Ovary (tissue), 9 donors: ENCODE data around the gene DOCK1. TPM values are rescaled to one million over a fixed set of nuclear protein-coding genes. Genes with fewer than 3 reads are reported as not detected.

ENCODE experiments used
- DNase-seq, 5 donors: peaks; one replicate each; pipeline ENCODE4 v3.0.0-alpha.2; 2019 to 2020
- H3K27ac ChIP-seq, 2 donors: fragments of 200-600 bp; one replicate each; pipeline versions ENCODE4 v1.5.1 to v1.8.0; 2019 to 2022
- H3K27me3 ChIP-seq: fragments of 200-600 bp; one replicate; pipeline ENCODE4 v1.8.0; 2022
- H3K36me3 ChIP-seq: fragments of 200-600 bp; sonication (generic); one replicate; pipeline ENCODE4 v1.5.1; 2019
- H3K4me1 ChIP-seq: one replicate; pipeline ENCODE4 v1.8.1; 2013; ENCODE audit warnings: mild to moderate bottlenecking, moderate library complexity; ENCODE audit not compliant: insufficient read depth
- H3K4me3 ChIP-seq: fragments of 200-600 bp; sonication (generic); one replicate; pipeline ENCODE4 v1.5.1; 2017
- H3K9me3 ChIP-seq, 2 donors: fragments of 200-600 bp in 1 of 2; sonication (generic) in 1 of 2; one replicate each; pipeline versions ENCODE4 v1.5.1 to v1.8.1; 2013 to 2019; ENCODE audit warnings: mild to moderate bottlenecking in 1 of 2, moderate library complexity in 1 of 2
- EP300 ChIP-seq: sonication (generic); formaldehyde crosslinking; IDR thresholded peaks from one replicate; pipeline ENCODE4 v1.6.1; 2017; ENCODE audit warnings: antibody characterized with exemption
- POLR2A ChIP-seq: fragments of 450-650 bp; IDR thresholded peaks from one replicate; pipeline ENCODE4 v1.6.1; 2017; ENCODE audit warnings: antibody characterized with exemption, mild to moderate bottlenecking, moderate library complexity
- WGBS, 3 donors: extraction: QIAGEN DNeasy Blood & Tissue Kit in 1 of 3; methylation state at CpG; one replicate each; pipeline versions ENCODE4 v1.1.5 to v1.1.7; 2013 to 2017; 5-methylcytosine and 5-hydroxymethylcytosine counted together
- intact Hi-C, 4 donors: fragments of 100-400 bp; cut with DNase I; formaldehyde crosslinking; loops; one replicate each; pipeline versions ENCODE4 v1.11.0 to v1.15.1; 2022 to 2023
- polyA plus RNA-seq, 2 donors: library from polyadenylated mRNA; stranded (reverse); fragments of 200-250 nt in 1 of 2; fragments of 350-450 nt in 1 of 2; fragmentation: Illumina TruSeq in 1 of 2; extraction: RNeasy Lipid Tissue Mini Kit (QIAGEN cat#74804) in 1 of 2; gene quantifications; one replicate each; pipeline ENCODE4 v1.2.3, GENCODE V29; 2013 to 2014
- total RNA-seq, 7 donors: library from RNA; depleted of rRNA in 2 of 7; stranded (reverse); fragments of >200 nt in 2 of 7; fragmentation: NEBNext Ultra II Directional in 3 of 7; extraction: Animal tissue kit (Norgen Biotek cat#: 25700) in 3 of 7; gene quantifications; one replicate each; pipeline versions ENCODE4 v1.1.0 to v1.2.4, GENCODE V29; 2016 to 2023
- TF ChIP-seq, protein P1 (sequence below), 3 donors: fragments of 450-650 bp in 2 of 3; fragments of 200-600 bp in 1 of 3; IDR thresholded peaks; one replicate each; pipeline versions ENCODE4 v1.5.1 to v1.8.0; 2016 to 2022; ENCODE audit warnings: antibody characterized with exemption in 3 of 3, mild to moderate bottlenecking in 1 of 3
- donor health status: DM: no; HTN: no; CAD: no; lungs with moderate emphysema.
- donor health status: DM: no; HTN: no; CAD: no.
- donor health status: Bipolar disorder and iron deficiency.
- donor health status: DM: yes; HTN: yes; CAD: no.
- donor health status: DM: no; HTN: no; CAD: no.
- donor health status: DM: yes; HTN: yes; CAD: no.

The DOCK1 gene
- total and polyA plus RNA-seq, 9 donors = 24.7 to 68.3 (median 51.1) TPM

DNA sequence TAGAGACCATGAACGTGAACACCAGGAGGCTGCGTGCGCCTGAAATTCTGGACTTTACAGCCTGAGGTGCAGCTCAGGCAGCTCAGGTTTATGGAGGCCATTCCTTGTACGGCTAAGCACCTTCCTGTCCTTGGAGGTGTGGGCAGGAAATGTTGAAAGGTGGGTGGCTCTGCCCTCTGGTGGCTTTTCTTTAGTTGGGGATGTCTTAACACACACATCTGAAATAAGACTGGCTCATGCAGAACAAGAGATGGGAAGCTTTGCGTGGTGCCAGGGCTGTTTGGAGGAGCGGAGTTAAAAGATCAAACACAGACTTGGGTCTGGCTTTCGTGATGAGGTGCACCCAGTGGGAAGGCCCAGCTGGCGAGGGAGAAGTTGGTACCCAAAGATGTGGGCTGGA, 64.1 kb downstream of the DOCK1 start:
- Histone ChIP-seq H3K4me3 (no peak overlapping the region), H3K27ac (no peak overlapping the region), H3K27me3 (no peaks in the 10 kb centered on the region), H3K4me1 (peaks cover 2% of the 10 kb centered on the region), H3K36me3 (no peaks in the 10 kb centered on the region), H3K9me3 (no peaks in the 10 kb centered on the region)
- TF ChIP-seq POLR2A = no peak
- TF ChIP-seq, protein P1, sequence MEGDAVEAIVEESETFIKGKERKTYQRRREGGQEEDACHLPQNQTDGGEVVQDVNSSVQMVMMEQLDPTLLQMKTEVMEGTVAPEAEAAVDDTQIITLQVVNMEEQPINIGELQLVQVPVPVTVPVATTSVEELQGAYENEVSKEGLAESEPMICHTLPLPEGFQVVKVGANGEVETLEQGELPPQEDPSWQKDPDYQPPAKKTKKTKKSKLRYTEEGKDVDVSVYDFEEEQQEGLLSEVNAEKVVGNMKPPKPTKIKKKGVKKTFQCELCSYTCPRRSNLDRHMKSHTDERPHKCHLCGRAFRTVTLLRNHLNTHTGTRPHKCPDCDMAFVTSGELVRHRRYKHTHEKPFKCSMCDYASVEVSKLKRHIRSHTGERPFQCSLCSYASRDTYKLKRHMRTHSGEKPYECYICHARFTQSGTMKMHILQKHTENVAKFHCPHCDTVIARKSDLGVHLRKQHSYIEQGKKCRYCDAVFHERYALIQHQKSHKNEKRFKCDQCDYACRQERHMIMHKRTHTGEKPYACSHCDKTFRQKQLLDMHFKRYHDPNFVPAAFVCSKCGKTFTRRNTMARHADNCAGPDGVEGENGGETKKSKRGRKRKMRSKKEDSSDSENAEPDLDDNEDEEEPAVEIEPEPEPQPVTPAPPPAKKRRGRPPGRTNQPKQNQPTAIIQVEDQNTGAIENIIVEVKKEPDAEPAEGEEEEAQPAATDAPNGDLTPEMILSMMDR (IDR thresholded peaks at IDR 0.05) = no peak
- TF ChIP-seq EP300 = no peak
- intact Hi-C loops = no loop called here
- DNase-seq = no peak
- 88 to 93% (median 90%) methylated on average over 8 of the region's 8 CpGs for WGBS, 3 donors

DNA sequence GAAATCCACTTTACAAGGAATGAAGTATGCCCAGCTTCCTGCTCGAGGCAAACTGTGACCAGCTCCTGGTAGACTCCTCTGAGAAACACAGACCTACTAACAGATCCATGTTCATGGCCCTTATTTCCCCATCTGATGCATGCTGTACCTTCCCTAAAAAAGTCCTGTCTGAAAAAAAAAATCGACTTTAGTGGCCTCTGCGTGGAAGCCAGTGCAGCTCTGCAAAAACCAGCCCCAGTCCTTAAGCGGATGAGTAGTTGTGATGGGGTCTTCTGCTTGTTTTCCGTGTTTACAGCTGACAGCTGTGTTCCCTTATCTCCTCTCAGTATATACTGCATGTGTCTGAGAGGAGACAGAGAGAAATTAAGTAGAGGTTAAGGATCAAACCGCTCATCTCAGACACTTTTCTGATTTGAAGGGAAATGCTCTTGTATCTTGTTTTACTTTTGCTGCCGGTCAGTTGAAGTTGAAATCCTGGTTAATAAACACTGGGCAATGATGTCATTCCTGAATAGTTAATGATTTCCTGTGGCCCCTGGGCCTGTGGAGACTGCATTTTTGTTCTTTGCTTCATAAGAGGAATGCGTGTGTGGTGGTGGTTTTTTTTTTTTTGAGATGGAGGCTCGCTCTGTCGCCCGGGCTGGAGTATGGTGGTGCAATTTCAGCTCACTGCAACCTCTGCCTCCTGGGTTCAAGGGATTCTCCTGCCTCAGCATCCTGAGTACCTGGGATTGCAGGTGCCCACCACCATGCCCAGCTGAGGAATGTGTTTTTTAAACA, 67.6 kb downstream of the DOCK1 start:
- Histone ChIP-seq H3K4me3 (no peak overlapping the region), H3K36me3 (no peaks in the 10 kb centered on the region), H3K4me1 (peaks cover 2% of the 10 kb centered on the region), H3K27ac (no peak overlapping the region), H3K27me3 (no peaks in the 10 kb centered on the region), H3K9me3 (no peaks in the 10 kb centered on the region)
- no peak for DNase-seq
- intact Hi-C loops = no loop called here
- 19 to 32% (median 24%) methylated on average over 11 of the region's 11 CpGs for WGBS, 3 donors
- no peak for TF ChIP-seq POLR2A
- TF ChIP-seq EP300 = no peak
- TF ChIP-seq, protein P1 (IDR thresholded peaks at IDR 0.05) = no peak

DNA sequence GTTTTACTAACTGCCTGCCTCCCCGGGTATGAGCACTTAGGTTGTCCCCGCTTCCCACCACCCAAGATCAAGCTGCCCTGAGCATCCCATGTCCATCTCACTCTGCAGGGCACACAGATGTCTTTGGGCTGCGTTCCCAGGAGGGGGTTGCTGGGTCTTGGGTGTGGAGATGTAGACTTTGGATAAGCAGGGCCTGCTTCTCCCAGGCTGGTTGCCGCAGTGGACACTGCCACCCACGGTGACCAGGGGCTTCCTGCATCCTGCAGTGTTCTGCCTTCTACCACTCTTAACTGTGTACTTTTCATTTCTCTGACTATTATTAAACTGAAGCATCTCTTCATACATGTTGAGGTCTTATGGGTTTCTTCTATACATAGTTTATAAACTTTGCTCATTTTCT, 70.0 kb downstream of the DOCK1 start:
- H3K36me3 ChIP-seq = no peaks in the 10 kb centered on the region
- intact Hi-C loops = no loop called here

DNA sequence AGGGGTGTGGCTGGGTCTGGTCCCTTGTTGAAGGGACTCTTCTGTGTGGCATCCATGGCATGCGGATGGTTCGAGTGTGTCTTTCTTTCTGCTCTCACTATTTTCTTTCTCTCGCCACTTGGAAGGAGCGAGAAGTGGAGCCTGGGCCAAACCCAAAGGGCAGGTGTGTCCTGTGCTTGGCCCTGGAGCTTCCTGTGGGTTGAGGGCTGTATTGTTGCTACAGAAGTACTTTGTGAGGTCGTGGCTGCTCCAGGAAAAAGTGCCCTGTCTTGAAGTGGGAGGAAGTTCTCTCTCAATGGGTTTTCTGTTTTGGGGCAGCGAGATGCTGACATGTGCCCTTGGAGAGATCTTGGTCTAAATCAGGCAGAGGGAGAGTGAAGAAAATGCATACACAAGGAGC, 72.0 kb downstream of the DOCK1 start:
- intact Hi-C loops = no loop called here
- no peak overlapping the region for H3K27ac ChIP-seq
- H3K27me3 ChIP-seq = no peaks in the 10 kb centered on the region
- WGBS, 3 donors = 83 to 92% (median 87%) methylated on average over 6 of the region's 6 CpGs
- TF ChIP-seq POLR2A (no peak), EP300 (no peak)
- TF ChIP-seq, protein P1 (IDR thresholded peaks at IDR 0.05) = no peak
- no peaks in the 10 kb centered on the region for H3K36me3 ChIP-seq
- DNase-seq = no peak
- peaks cover 2% of the 10 kb centered on the region for H3K4me1 ChIP-seq
- no peak overlapping the region for H3K4me3 ChIP-seq
- H3K9me3 ChIP-seq = no peaks in the 10 kb centered on the region

More for the DNA sequence above, 70.0 kb downstream of the DOCK1 start:
- Histone ChIP-seq H3K4me3 (no peak overlapping the region), H3K9me3 (no peaks in the 10 kb centered on the region), H3K27ac (no peak overlapping the region), H3K4me1 (peaks cover 2% of the 10 kb centered on the region), H3K27me3 (no peaks in the 10 kb centered on the region)
- TF ChIP-seq EP300 (no peak), POLR2A (no peak)
- TF ChIP-seq, protein P1 (IDR thresholded peaks at IDR 0.05) = no peak
- DNase-seq = no peak
- 93 to 96% (median 95%) methylated on average over 5 of the region's 5 CpGs for WGBS, 3 donors
